Stimulated activated CD4-positive, alpha-beta T cell treated with anti-CD3 and anti-CD28 coated beads, TNF-alpha, amount 100 ng/mL, for 1 hour (primary cell): ENCODE measurements around the gene PPP3CA.
A peak's percentile ranks its signal among the peaks of the same experiment; 100 is the strongest.

Experiments
- DNase-seq, 3 donors: peaks; one replicate each; pipeline ENCODE4 v3.0.0-alpha.2; 2020; ENCODE audit warnings: low read depth in 3 of 3, low spot score in 1 of 3

PPP3CA gene

DNA sequence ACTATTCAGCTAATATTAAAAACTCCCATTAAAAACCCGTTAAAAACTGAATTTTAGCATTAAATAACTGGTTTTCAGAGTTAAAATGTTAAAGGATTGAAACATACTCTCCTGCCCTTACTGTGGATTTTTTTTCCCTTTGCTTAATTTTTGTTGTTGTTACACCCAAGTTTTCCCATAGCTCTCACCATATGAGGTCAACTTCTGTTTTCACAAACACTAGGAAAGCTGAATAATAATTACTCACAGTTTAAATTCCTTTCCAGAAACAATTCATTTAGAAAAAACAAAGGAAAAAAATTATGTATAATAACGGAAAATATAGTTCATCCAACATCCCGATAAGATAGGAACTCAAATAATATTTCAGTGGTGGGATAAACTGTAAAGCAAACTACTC, 129.0 kb downstream of the PPP3CA start:
- no peak for DNase-seq

- DNase-seq = no peak
Observed at GRCh38 chr4:101217353-101218031, 129.8 kb downstream of the PPP3CA start.

GRCh38 chr4:101211146-101211553, 136.2 kb downstream of the PPP3CA start:
- DNase-seq = no peak

- no peak for DNase-seq
Observed at GRCh38 chr4:101210331-101210730, 137.0 kb downstream of the PPP3CA start.

GRCh38 chr4:101208171-101208570, 139.2 kb downstream of the PPP3CA start:
- DNase-seq = no peak

DNA sequence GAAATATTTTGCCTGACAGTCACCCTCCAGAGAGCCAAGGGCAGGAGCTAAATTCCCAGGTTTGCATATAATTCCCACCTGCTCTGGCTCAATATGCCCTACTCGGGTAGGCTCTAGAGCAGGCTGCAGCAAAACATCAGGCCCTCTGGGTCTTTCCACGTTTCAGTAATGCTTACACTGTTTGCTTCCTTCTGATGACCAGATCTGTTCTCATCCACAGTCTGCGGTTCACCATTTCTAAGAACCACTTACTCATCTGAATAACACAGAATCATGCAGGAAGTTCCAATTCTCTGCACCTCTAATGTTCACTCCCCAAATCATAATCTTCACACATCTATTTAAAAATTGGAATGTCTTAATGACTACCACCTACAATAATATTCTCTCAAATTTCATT, 141.4 kb downstream of the PPP3CA start:
- peak; percentile 0 to 9 (median 0) for DNase-seq

DNA sequence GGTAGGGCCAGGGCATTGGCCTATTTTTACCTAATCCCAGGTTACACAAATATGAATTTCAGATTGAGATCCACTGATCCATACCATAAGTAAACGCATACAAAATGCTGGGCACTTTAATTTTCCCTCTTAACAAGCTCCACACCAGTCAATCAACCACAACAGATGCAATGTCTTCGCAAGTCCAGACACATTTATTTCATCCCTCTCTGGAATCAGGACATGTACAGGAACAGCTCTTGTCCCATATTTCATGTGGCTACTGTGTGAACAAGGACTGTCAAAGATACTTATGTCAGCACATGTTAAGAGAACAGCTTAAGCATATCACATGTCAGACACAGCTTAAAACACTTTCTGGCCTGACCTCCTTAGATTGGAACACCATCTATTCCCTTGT, 145.9 kb downstream of the PPP3CA start:
- no peak for DNase-seq

DNA sequence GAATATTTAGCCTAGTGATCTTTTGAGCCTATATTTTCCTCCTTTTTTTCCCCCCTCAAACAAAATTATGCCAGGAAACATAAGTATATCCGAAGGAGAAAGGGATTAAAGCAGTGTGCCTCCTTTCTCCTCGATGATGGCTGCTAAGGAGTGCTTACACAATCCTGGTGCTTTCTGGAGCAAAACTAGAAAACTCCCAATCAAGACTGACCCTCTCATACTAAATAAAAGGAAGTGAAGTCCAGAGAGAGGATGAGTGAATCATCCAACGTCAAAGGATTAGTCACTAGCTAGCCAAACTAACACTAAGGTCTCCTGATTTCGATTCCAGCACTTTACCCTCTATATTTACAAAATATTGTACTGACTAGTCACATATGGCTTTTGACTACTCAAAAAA, 146.8 kb downstream of the PPP3CA start:
- no peak for DNase-seq

- no peak for DNase-seq
Observed at GRCh38 chr4:101199507-101200285, 147.6 kb downstream of the PPP3CA start.

GRCh38 chr4:101198682-101199339, 148.5 kb downstream of the PPP3CA start:
- DNase-seq = no peak

GRCh38 chr4:101197350-101197749, 150.0 kb downstream of the PPP3CA start:
- DNase-seq = no peak

DNA sequence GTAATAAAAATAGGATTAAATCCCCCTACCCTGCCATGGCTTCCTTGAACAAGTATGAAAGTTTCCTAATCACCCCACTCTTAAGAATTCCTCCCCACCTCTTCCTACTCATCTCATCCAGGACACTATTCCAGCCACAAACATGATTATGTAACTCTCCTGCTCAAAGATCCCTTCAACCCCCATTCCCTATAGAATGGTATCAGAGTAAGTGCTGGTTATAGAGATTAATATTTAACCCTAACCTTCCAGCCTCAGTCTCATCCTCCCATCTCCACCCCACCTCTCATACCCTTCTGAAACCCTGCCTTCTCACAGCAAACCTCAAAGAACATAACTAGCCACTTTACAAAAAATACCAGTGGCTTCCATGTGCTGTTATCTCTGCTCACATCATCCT, 155.1 kb downstream of the PPP3CA start:
- DNase-seq = no peak

- no peak for DNase-seq
Observed at GRCh38 chr4:101191302-101192098, 155.8 kb downstream of the PPP3CA start.

DNA sequence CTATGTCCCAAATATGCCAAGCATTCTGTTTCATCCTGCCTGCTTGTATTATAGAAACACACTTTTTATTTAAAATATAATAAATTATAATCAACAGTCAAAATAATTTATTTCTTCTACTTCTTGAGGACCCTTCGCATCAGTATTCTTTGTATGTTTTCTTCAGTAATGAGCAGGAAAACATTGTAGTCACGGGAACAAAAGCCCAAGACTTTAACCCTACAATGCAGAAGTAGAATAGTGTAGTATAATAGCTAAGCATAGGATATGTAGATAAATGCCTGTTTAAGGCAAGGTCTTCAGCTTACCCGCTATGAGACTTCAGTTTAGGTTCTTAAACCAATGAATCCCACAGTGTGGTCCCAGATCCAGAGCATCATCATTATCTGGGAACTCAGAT, 156.6 kb downstream of the PPP3CA start:
- no peak for DNase-seq

- no peak for DNase-seq
Observed at GRCh38 chr4:101188906-101189305, 158.4 kb downstream of the PPP3CA start.

DNA sequence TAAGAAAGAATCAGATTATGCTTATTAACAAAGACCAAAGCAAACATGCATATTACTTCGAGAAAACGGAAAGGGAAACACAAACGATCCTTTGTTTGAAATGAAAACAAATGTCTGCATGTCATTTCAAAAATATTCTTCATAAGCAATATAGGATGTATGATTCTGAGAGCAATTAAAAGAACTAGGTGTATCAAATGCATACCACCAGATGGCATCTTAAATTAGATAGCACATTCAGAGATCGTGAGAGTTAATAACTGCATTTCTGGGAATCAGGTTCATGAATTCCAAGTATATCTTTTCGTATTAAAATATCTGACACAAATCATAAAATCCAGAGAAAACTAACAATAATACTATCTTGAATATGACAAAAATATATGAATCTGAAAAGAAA, 159.5 kb downstream of the PPP3CA start:
- no peak for DNase-seq

- no peak for DNase-seq
Observed at GRCh38 chr4:101186567-101187184, 160.7 kb downstream of the PPP3CA start.

DNA sequence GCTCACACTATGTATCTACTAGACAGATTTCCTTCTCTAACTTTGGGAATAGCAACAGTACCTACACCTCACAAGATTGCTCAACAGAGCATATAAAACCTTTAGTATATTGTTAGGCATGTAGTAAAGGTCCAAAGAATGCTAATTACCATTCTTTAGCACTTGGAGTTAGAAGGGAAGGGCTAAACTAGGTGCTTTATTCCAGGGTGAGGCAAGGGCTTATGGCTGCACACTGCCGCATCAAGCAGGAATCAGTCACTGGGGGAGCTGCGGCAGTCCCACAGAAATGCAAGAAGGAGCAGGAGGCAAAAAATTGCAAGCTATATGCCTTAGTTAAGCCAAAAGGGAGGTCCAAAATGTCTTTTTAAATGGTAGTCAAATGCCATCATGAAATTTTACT, 162.7 kb downstream of the PPP3CA start:
- no peak for DNase-seq

- DNase-seq = no peak
Observed at GRCh38 chr4:101183666-101184373, 163.5 kb downstream of the PPP3CA start.

DNA sequence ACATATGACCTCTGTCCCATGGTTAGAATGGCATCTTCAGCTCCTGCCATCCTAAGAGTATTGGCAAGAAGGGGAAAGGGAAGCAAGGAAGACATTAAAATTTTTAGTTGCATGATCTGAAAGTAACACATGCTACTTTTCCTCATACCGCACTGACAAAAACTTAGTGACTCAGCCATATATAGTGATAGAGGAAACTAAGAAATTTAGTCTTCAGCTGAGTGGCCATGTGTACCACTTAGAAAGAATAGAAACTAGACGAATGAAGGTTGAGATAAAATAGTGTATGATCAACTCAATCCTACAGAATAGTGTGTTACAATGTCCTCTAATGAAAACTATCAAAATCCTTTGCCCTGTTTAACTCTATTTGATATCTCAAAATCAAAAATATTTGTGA, 164.1 kb downstream of the PPP3CA start:
- no peak for DNase-seq
